Measurements from ENCODE around the gene PFDN1. TPM values are rescaled to one million over a fixed set of nuclear protein-coding genes. Genes with fewer than 3 reads are reported as not detected.
A peak's percentile ranks its signal among the peaks of the same experiment; 100 is the strongest.

Gene PFDN1
- total and polyA plus RNA-seq, 4 donors, result 14.0 to 30.8 (median 20.7) TPM

DNA sequence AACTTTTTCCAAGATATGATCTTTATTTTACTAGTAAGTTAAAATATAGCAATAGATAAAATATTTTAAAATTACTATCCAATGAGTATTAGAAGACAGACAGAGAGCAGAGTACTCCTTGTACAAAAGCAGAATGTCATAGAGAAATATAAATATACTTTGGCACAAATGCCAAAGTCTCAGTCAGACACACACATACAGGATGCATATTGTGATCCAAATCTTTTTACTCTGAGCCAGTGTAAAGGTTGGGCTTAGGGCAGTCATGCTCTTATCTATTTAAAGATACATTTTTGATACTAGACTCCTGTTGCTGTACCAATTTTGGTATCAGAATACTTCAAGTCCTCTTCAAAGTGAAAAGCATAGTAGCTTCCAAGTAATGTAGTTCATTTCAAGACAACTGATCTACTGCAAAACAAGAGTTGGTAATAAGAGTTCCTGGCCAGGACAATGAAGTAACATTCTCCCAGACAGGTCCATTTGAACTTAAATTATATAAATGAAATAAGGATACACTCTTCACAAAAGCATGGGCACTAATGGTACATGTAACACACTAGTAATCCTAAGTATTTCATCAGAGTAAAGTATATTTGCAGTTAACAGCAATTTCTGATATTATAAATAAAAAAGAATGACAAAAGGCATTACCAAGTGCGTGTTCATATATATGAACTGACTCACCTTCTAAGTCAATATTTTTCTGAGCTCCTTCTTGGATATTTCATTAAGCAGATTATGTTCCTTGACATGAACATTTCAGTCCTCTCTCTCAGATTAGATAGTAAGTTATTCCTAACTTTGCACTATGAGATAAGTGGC, 10.5 kb downstream of the PFDN1 start:
- Histone ChIP-seq H3K4me1 (ENCODE audit: control insufficient read depth in 4 of 4, insufficient read depth in 4 of 4, low read length in 3 of 4) (peaks cover 0 to 7% (median 4%) of the 10 kb centered on the region in 4 donors), H3K27me3 (ENCODE audit: control insufficient read depth in 4 of 4, insufficient read depth in 4 of 4, low read length in 3 of 4) (no peaks in the 10 kb centered on the region), H3K4me3 (ENCODE audit: low read depth in 1 of 3, low read length in 3 of 3) (no peak overlapping the region), H3K27ac (ENCODE audit: low read depth in 1 of 2, low read length in 2 of 2) (peak overlapping the region in 1 of 2 donors; percentile 1), H3K9ac (ENCODE audit: low read depth in 1 of 2, low read length in 2 of 2) (no peak overlapping the region), H3K36me3 (ENCODE audit: control insufficient read depth in 4 of 4, insufficient read depth in 3 of 4, low read depth in 1 of 4, low read length in 3 of 4) (no peaks in the 10 kb centered on the region), H3K9me3 (ENCODE audit: control insufficient read depth in 4 of 4, low read length in 3 of 4) (no peaks in the 10 kb centered on the region)
- 80% methylated on average over 1 of the region's 1 CpG for WGBS
- no peak for TF ChIP-seq NR2F2 (IDR thresholded peaks at IDR 0.05)
- TF ChIP-seq, protein P1, sequence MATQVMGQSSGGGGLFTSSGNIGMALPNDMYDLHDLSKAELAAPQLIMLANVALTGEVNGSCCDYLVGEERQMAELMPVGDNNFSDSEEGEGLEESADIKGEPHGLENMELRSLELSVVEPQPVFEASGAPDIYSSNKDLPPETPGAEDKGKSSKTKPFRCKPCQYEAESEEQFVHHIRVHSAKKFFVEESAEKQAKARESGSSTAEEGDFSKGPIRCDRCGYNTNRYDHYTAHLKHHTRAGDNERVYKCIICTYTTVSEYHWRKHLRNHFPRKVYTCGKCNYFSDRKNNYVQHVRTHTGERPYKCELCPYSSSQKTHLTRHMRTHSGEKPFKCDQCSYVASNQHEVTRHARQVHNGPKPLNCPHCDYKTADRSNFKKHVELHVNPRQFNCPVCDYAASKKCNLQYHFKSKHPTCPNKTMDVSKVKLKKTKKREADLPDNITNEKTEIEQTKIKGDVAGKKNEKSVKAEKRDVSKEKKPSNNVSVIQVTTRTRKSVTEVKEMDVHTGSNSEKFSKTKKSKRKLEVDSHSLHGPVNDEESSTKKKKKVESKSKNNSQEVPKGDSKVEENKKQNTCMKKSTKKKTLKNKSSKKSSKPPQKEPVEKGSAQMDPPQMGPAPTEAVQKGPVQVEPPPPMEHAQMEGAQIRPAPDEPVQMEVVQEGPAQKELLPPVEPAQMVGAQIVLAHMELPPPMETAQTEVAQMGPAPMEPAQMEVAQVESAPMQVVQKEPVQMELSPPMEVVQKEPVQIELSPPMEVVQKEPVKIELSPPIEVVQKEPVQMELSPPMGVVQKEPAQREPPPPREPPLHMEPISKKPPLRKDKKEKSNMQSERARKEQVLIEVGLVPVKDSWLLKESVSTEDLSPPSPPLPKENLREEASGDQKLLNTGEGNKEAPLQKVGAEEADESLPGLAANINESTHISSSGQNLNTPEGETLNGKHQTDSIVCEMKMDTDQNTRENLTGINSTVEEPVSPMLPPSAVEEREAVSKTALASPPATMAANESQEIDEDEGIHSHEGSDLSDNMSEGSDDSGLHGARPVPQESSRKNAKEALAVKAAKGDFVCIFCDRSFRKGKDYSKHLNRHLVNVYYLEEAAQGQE (IDR thresholded peaks at IDR 0.05), result no peak
- no peak for TF ChIP-seq FOXA1 (IDR thresholded peaks at IDR 0.05)
- TF ChIP-seq, protein P2, sequence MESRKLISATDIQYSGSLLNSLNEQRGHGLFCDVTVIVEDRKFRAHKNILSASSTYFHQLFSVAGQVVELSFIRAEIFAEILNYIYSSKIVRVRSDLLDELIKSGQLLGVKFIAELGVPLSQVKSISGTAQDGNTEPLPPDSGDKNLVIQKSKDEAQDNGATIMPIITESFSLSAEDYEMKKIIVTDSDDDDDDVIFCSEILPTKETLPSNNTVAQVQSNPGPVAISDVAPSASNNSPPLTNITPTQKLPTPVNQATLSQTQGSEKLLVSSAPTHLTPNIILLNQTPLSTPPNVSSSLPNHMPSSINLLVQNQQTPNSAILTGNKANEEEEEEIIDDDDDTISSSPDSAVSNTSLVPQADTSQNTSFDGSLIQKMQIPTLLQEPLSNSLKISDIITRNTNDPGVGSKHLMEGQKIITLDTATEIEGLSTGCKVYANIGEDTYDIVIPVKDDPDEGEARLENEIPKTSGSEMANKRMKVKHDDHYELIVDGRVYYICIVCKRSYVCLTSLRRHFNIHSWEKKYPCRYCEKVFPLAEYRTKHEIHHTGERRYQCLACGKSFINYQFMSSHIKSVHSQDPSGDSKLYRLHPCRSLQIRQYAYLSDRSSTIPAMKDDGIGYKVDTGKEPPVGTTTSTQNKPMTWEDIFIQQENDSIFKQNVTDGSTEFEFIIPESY (IDR thresholded peaks at IDR 0.05), result no peak
- TF ChIP-seq RAD21 (IDR thresholded peaks at IDR 0.05), result no peak
- TF ChIP-seq JUND (IDR thresholded peaks at IDR 0.05), result no peak
- TF ChIP-seq TAF1 (conservative IDR thresholded peaks at IDR 0.05), result no peak
- no peak for TF ChIP-seq MAX (IDR thresholded peaks at IDR 0.05)
- TF ChIP-seq EGR1 (IDR thresholded peaks at IDR 0.05; ENCODE audit: low read depth in 2 of 2), result no peak
- no peak for TF ChIP-seq YY1 (IDR thresholded peaks at IDR 0.05)
- no peak for TF ChIP-seq FOXA2 (IDR thresholded peaks at IDR 0.05)
- TF ChIP-seq CTCF (IDR thresholded peaks at IDR 0.05; ENCODE audit: low read depth, low read length, missing input control), result no peak
- no peak for DNase-seq (ENCODE audit: low spot score)

DNA sequence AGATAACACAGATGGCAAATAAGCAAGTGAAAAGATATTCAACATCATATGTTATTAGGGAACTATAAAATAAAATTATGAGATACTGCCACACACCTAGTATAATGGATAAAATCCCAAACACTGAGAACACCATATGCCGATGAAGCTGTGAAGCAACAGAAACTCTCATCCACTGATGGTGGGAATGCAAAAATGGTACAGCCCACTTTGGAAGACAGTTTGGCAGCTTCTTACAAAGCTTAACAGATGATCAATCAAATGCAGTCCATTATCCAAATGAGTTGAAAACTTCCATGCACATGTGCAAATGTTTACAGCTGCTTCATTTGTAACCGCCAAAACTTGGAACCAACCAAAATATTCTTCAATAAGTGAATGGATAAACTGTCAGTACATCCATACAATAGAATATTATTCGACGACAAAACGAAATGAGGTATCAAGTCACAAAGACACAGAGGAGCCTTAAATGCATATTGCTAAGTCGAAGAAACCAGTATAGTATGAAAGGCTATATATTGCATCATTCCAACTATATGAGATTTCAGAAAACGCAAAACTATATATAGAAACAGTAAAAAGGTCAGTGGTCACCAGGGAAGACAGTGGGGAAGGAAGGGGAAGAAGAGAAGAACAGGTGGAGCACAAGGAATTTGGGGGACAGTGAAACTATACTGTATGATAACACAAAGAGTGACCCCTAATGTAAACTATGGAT, 14.9 kb downstream of the PFDN1 start:
- DNase-seq (ENCODE audit: low spot score), result no peak
- H3K4me1 ChIP-seq (ENCODE audit: control insufficient read depth in 4 of 4, insufficient read depth in 4 of 4, low read length in 3 of 4), result peaks cover 0 to 5% (median 1%) of the 10 kb centered on the region in 4 donors
- no peaks in the 10 kb centered on the region for H3K9me3 ChIP-seq (ENCODE audit: control insufficient read depth in 4 of 4, low read length in 3 of 4)
- no peak overlapping the region for H3K9ac ChIP-seq (ENCODE audit: low read depth in 1 of 2, low read length in 2 of 2)
- no peak overlapping the region for H3K27ac ChIP-seq (ENCODE audit: low read depth in 1 of 2, low read length in 2 of 2)
- H3K4me3 ChIP-seq (ENCODE audit: low read depth in 1 of 3, low read length in 3 of 3), result no peak overlapping the region
- no peaks in the 10 kb centered on the region for H3K27me3 ChIP-seq (ENCODE audit: control insufficient read depth in 4 of 4, insufficient read depth in 4 of 4, low read length in 3 of 4)
- H3K36me3 ChIP-seq (ENCODE audit: control insufficient read depth in 4 of 4, insufficient read depth in 3 of 4, low read depth in 1 of 4, low read length in 3 of 4), result no peaks in the 10 kb centered on the region
- TF ChIP-seq GABPA (IDR thresholded peaks at IDR 0.05 in 1 of 2, conservative IDR thresholded peaks at IDR 0.05 in 1 of 2) (no peak), YY1 (IDR thresholded peaks at IDR 0.05) (no peak)
- 93% methylated on average over 7 of the region's 7 CpGs for WGBS
